Subcutaneous adipose tissue (tissue), 4 donors: ENCODE results near the gene KCNK4. TPM values are rescaled to one million over a fixed set of nuclear protein-coding genes. Genes with fewer than 3 reads are reported as not detected.

Experiments
- CTCF ChIP-seq: fragments of 450-650 bp; IDR thresholded peaks from one replicate; pipeline ENCODE4 v1.5.1; 2016; ENCODE audit warnings: low read depth, mild to moderate bottlenecking, control low read depth, antibody characterized with exemption, moderate library complexity
- total RNA-seq, 4 donors: library from RNA; depleted of rRNA; stranded (reverse); fragments of >200 nt; gene quantifications; one replicate each; pipeline ENCODE4 v1.1.0, GENCODE V29; 2016

Gene KCNK4
- total RNA-seq, 4 donors from 2014 or later, result not detected

GRCh38 chr11:64318766-64319761 is 28.0 kb downstream of the KCNK4 start:
- no peak for TF ChIP-seq CTCF

- TF ChIP-seq CTCF, result no peak
These were observed 29.5 kb downstream of the KCNK4 start for GRCh38 chr11:64320556-64320955.

GRCh38 chr11:64321026-64321425 is 29.9 kb downstream of the KCNK4 start:
- TF ChIP-seq CTCF, result no peak

DNA sequence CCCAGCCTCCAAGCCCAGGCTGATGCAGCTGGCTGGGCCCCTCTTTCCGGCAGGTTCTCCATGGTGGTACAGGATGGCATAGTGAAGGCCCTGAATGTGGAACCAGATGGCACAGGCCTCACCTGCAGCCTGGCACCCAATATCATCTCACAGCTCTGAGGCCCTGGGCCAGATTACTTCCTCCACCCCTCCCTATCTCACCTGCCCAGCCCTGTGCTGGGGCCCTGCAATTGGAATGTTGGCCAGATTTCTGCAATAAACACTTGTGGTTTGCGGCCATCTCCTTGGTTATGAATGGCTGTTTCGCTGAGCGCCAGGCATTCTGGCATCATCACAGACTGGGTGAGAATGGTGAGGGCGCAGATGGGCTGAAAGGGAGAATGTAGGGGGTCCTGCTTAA is 30.4 kb downstream of the KCNK4 start:
- no peak for TF ChIP-seq CTCF

DNA sequence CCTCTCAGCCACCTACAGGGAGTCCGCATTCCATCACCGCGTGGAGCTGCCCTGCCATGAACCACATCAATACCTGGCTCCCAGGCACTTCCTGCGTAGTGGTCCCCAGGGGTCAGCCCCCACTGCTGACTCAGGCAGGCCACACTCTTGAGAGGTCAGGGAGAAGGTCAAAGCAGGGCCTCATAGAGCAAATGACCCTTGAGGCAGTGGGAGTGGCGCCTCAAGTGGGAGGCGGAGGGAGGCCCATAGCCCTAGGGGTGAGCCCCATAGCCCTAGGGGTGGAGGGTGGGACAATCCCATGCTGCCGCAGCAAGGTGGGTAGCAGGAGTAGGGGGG is 31.8 kb downstream of the KCNK4 start:
- no peak for TF ChIP-seq CTCF

- TF ChIP-seq CTCF, result no peak
These were observed 32.3 kb downstream of the KCNK4 start for GRCh38 chr11:64323373-64323772.

- TF ChIP-seq CTCF, result no peak
These were observed 33.8 kb downstream of the KCNK4 start for GRCh38 chr11:64324692-64325469.
